ENCODE measurements around the gene NXNL1. TPM values are rescaled to one million over a fixed set of nuclear protein-coding genes. Genes with fewer than 3 reads are reported as not detected.
A peak's percentile ranks its signal among the peaks of the same experiment; 100 is the strongest.

Gene NXNL1
- total and polyA plus RNA-seq, 7 donors = 0.14 to 1.0 (median 0.55) TPM; not detected in 1

- ATAC-seq (peak; percentile 15 to 35 (median 22)), DNase-seq (peak; percentile 42 to 64)
- no peak for TF ChIP-seq CTCF (IDR thresholded peaks at IDR 0.05)
- Histone ChIP-seq H3K9me3 (no peaks in the 10 kb centered on the region), H3K27me3 (ENCODE audit: insufficient read depth in 3 of 3, low read length in 2 of 3) (peaks cover 0 to 18% (median 0%) of the 10 kb centered on the region in 3 donors), H3K4me3 (peak overlapping the region; percentile 95), H3K36me3 (ENCODE audit: insufficient read depth in 1 of 2, low read depth in 1 of 2) (peaks cover 0 to 11% of the 10 kb centered on the region in 2 donors), H3K4me1 (peaks cover 5% of the 10 kb centered on the region), H3K27ac (peak overlapping the region; percentile 67)
- WGBS, 3 donors = 4 to 7% (median 7%) methylated on average over 23 to 25 of the region's 25 CpGs
- intact Hi-C loops (cut with DNase I) = no loop called here
Observed at GRCh38 chr19:17420475-17420924, 40.2 kb downstream of the NXNL1 start.

GRCh38 chr19:17419621-17420474, 40.9 kb downstream of the NXNL1 start, which contains the start of gene MVB12A:
MVB12A (plus strand) TSS chr19:17420047; CDS start chr19:17420136, 89 bp downstream.
- 0% methylated on average over 69 to 85 of the region's 85 CpGs for WGBS, 3 donors
- Histone ChIP-seq H3K4me3 (peak within 1 kb of the TSS; percentile 95), H3K27me3 (ENCODE audit: insufficient read depth in 3 of 3, low read length in 2 of 3) (peaks cover 0 to 22% (median under 1%) of the 10 kb centered on the region in 3 donors), H3K27ac (peak within 1 kb of the TSS; percentile 89), H3K36me3 (ENCODE audit: insufficient read depth in 1 of 2, low read depth in 1 of 2) (peaks cover 0 to 11% of the 10 kb centered on the region in 2 donors), H3K9me3 (no peaks in the 10 kb centered on the region), H3K4me1 (peaks cover 5% of the 10 kb centered on the region)
- peak; percentile 97 to 99 (median 98) for ATAC-seq
- no peak for TF ChIP-seq CTCF (IDR thresholded peaks at IDR 0.05)
- intact Hi-C loops (cut with DNase I) = no loop called here
- peak; percentile 98 to 99 for DNase-seq

- no peak for TF ChIP-seq CTCF (IDR thresholded peaks at IDR 0.05)
- Histone ChIP-seq H3K4me1 (peaks cover 5% of the 10 kb centered on the region), H3K9me3 (no peaks in the 10 kb centered on the region), H3K4me3 (peak overlapping the region; percentile 95), H3K27ac (peak overlapping the region; percentile 89), H3K27me3 (ENCODE audit: insufficient read depth in 3 of 3, low read length in 2 of 3) (peaks cover 0 to 29% (median 2%) of the 10 kb centered on the region in 3 donors), H3K36me3 (ENCODE audit: insufficient read depth in 1 of 2, low read depth in 1 of 2) (peaks cover 0 to 11% of the 10 kb centered on the region in 2 donors)
- 16 to 24% (median 20%) methylated on average over 8 of the region's 8 CpGs for WGBS, 3 donors
- ATAC-seq = no peak
- no peak for DNase-seq
- intact Hi-C loops (cut with DNase I) = no loop called here
Observed at GRCh38 chr19:17419154-17419620, 41.5 kb downstream of the NXNL1 start.

DNA sequence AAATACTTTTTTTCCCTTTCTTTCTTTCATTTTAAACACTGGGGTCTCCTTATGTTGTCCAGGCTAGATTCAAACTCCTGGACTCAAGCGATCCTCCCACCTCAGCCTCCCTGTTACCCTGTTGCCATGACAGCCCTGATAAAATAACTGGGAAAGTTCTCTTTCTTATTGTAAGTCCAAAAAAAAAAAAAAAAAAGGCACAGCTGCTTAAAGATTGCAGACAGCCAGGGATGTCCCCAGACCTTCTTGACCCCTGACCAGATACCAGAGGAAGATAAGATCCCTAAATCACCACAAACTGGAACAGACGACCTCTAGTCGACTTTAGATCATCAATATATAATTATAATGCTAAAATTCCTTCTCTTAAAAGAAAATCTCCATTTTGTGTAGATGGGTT, 42.0 kb downstream of the NXNL1 start:
- Histone ChIP-seq H3K9me3 (no peaks in the 10 kb centered on the region), H3K27me3 (ENCODE audit: insufficient read depth in 3 of 3, low read length in 2 of 3) (peaks cover 0 to 34% (median 2%) of the 10 kb centered on the region in 3 donors), H3K4me3 (peak overlapping the region; percentile 95), H3K27ac (peak overlapping the region; percentile 89), H3K4me1 (peaks cover 5% of the 10 kb centered on the region), H3K36me3 (ENCODE audit: insufficient read depth in 1 of 2, low read depth in 1 of 2) (peaks cover 0 to 11% of the 10 kb centered on the region in 2 donors)
- 44 to 64% (median 57%) methylated on average over 3 of the region's 3 CpGs for WGBS, 3 donors
- TF ChIP-seq CTCF (IDR thresholded peaks at IDR 0.05) = no peak
- intact Hi-C loops (cut with DNase I) = no loop called here
- DNase-seq = no peak
- no peak for ATAC-seq
